Hematopoietic multipotent progenitor cell treated with erythropoietin and hydrocortisone succinate and interleukin-3 and kit ligand, for 4 days (in vitro differentiated cells): ENCODE data around the gene CBX3.
"Not testable (repeated sequence)": the region's sequence is repeated elsewhere in the genome, so short reads cannot be mapped to it uniquely, and the experiment has no call there.

Source experiments
- DNase-seq: peaks from one replicate; pipeline ENCODE4 v3.0.0-alpha.2; 2015

CBX3 gene

DNA sequence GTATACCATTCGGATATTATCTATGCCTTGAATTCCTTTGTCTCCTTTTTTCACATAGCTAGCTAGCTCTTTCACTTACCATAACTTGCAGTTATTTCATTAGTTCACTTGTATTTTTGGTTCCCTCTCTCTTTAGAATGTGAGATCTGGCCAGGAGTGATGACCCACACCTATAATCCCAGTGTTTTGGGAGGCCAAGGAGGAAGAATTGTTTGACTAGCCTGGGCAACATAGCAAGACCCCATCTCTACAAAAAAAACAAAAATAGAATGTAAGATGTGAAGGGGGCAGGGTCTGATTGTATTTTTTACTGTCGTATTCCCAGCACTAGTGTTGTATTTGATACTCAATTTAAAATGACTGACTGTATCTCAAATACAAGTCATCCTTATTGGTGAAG lies 29.9 kb upstream of the CBX3 start:
- no peak for DNase-seq

DNA sequence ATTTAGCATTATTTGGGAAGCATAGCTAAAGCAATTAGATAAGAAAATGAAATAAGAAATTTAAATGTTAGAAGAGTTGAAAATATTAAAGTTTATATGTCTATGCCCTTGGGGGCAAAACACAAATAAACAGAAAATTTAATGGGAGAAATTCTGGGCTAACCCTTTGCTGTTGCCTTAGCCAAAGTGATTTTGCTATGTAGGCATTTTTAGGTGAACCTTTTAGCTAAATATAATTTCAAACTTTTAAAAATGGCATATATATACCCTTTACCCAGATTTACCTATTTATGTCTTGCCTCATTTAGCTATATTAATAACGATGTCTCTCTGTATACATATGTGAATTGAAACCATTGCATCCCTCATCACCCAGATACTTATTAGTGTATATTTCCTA lies 29.5 kb upstream of the CBX3 start:
- DNase-seq = no peak

DNA sequence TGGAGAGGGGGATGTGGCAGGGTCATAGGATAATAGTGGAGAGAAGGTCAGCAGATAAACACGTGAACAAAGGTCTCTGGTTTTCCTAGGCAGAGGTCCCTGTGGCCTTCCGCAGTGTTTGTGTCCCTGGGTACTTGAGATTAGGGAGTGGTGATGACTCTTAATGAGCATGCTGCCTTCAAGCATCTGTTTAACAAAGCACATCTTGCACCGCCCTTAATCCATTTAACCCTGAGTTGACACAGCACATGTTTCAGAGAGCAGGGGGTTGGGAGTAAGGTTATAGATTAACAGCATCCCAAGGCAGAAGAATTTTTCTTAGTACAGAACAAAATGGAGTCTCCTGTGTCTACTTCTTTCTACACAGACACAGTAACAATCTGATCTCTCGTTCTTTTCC lies 25.6 kb upstream of the CBX3 start:
- DNase-seq = not testable (repeated sequence)

DNA sequence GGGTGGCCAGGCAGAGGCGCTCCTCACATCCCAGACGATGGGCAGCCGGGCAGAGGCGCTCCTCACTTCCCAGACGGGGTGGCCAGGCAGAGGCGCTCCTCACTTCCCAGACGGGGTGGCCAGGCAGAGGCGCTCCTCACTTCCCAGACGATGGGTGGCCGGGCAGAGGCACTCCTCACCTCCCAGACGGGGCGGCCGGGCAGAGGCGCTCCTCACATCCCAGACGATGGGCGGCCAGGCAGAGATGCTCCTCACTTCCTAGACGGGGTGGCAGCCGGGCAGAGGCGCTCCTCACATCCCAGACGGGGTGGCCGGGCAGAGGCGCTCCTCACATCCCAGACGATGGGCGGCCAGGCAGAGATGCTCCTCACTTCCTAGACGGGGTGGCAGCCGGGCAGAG lies 24.8 kb upstream of the CBX3 start:
- DNase-seq = not testable (repeated sequence)

DNA sequence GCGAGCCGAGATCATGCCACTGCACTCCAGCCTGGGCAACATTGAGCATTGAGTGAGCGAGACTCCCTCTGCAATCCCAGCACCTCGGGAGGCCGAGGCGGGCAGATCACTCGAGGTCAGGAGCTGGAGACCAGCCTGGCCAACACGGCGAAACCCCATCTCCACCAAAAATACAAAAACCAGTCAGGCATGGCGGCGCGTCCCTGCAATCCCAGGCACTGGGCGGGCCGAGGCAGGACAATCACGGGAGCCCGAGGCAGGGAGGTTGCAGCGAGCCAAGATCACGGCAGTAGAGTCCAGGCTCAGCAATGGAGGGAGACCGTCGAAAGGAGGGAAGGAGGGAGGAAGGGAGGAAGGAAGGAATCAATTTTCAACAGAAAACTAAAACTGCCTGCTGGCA lies 24.3 kb upstream of the CBX3 start:
- DNase-seq = not testable (repeated sequence)

DNA sequence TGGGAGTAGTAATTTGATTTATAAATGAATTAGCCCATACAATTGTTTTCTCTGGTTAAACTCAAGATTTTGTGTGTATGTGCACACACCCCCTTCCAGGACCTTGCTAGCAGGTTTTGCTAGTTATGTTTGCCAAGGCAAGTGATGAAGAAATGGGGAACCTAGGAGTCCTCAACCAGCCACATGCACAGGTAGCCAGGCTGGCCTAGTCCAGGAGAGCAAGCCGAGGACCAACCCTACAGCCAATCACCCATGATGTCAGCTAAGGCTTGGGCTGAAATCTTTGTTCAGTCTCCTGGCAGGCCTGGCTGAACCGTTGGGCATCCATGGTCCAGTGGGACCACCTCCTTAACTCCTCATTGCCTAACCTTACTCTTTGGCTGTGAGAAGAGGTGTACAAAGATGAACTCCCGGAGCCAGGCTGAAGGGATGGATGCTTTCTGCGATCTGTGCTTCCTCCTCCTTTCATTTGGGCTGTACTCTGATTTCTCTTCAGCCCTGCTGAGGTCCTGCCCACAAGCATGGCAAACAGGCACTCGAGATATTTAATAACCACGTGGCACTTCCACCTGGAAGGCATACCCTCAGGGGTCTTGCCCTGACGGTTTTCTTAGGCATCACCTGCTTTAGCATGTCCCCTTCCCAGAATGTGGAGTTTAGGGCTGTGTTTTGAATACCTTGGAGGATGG lies 23.1 kb upstream of the CBX3 start:
- DNase-seq = no peak

DNA sequence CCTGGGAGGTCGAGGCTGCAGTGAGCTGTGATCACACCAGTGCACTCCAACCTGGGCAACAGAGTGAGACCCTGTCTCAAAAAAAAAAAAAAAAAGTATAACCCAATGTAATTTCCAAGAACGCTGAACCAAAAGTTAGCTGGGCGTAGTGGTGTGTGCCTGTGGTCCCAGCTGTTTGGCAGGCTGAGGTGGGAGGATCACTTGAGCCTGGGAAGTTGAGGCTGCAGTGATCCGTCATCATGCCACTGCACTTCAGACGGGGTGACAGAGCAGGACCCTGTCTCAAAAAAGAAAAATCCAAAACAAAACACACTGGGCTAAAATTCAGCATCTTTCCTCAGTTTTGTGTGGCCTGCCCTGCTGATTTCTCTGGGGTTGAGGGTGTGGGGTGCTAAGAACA lies 22.1 kb upstream of the CBX3 start:
- DNase-seq = no peak

DNA sequence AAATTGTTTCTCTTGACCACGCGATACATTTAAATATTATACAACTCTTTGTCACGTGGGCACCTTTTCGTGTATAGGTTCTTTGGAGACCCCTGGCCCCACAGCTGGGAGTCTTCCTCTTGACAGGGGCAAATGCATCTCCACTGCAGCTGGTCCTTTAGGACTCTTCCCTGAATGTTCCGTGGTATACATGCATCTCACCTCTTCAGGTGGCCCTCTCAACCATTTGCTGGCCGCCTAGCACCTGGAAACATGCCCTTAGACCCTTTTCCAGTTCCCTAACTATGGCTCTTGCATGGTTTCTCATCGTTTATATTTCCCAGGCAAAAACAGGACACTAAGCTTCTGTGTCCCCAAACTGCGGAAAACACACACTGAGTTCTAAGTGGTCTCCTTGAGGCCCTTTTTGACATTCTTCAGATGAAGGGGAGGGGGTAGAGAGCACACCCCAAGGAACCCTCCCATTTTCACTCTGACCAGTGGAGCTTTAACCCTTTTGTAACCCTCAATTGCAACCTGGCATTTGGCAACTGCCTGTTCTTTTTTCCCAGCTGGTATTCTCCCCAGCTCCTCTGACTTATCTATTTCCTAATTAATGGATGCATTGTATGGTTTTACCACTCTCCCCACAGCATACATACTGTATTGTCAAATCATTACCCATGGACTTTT lies 21.6 kb upstream of the CBX3 start:
- DNase-seq = no peak

DNA sequence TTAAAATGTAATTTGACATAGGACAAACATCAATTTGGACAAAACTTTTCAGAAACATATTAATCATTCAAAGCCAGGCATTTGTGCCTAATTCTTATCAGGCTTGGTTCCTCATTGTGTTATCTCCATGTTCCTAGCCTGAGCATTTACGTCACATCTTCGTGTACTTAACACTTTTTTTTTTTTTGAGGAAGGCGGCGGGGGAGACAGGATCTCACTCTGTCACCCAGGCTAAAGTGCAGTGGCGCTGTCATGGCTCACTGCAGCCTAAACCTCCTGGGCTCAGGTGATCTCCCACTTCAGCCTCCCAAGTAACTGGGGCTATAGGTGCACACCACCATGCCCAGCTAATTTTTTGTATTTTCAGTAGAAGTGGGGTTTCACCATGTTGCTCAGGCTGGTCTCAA lies 20.8 kb upstream of the CBX3 start:
- DNase-seq = peak; percentile 92

DNA sequence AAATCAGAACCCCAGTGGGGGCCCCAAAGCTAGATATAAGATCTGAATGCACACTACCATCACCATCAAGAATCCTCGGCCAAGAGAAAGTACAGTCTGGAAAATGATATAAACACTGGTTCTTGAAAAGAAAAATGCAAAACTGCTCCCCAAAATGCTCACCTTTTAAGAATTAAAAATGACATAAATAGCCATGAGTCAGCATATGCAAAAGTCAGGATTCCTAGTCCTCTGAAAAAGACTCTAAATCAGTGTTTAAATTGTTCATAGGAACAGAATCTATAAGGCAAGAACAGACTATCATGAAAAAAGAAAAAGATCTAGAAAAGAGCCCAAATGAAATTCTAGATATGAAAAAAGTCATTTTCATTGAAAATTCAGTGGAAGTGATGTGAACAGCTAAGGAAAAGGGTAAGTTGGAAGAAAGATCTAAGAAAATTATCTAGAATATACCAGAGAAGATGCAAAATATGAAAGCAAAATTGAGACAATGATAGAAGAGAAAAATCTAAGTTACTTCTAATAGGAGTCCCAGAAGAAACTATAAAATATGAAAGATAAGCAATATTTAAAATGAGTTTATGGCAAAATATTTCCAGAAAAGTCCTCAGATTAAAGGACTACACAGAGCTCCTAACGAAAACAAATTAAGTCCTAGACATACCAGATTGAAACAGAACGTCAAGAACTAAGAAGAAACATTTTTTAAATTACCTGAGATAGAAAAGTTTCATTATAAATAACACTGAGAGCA lies 19.9 kb upstream of the CBX3 start:
- no peak for DNase-seq

DNA sequence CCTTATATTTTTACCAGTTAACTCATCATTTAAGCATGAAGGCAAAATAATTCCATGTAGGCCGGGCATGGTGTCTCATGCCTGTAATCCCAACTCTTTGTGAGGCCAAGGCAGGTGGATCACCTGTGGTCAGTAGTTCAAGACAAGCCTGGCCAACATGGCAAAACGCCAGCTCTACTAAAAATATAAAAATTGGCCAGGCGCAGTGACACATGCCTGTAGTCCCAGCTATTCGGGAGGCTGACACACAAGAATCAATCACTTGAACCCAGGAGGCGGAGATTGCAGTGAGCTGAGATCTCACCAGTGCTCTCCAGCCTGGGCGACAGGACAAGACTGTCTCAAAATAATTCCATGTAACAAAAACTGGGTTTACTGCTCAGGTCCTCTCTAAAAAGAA lies 19.3 kb upstream of the CBX3 start:
- DNase-seq = no peak

DNA sequence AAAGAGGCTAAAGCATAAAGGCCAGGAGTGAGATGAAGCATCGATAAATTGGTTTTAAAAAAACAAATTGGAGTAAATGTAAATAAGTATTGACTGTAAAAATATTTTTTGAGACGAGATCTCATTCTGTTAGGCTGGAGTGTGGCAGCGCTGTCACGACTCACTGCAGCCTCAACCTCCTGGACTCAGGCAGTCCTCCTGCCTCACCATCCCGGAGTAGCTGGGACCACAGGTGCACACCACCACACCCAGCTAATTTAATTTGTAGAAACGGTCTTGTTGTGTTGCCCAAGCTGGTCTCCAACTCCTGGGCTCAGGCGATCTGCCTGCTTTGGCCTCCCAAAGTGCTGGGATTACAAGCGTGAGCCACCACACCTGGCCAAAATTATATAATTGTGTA lies 18.8 kb upstream of the CBX3 start:
- DNase-seq = no peak

DNA sequence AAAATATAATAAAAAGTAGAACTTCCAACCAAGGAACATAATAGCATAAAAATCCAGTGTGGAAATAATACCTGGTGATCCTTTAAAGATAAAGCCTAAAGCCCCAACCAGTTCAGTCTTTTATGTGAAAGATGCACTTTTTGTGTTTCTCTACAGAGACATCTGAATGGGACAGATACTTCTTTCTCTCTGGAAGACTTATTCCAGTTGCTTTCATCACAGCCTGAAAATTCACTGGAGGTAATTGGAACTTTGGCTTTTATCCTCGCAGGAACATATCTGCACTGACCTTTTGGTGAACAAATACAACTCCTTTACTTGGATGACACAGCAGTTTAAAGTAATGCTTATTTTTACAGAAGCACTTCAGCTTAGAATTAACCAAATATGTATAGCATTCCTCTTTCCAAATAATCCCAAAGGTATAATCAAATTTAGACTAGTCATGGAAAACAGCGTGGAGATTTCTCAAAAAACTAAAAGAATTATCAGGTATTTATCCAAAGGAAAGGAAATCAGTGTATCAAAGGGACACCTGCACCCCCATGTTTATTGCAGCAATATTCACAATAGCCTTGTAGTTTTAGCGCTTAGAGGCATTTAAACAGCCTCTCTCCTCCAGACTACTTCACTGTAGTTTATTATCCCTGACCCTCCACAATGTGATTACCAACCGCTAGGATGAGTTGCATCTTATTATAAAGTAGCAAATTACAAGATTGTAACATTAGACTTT lies 17.8 kb upstream of the CBX3 start:
- no peak for DNase-seq

DNA sequence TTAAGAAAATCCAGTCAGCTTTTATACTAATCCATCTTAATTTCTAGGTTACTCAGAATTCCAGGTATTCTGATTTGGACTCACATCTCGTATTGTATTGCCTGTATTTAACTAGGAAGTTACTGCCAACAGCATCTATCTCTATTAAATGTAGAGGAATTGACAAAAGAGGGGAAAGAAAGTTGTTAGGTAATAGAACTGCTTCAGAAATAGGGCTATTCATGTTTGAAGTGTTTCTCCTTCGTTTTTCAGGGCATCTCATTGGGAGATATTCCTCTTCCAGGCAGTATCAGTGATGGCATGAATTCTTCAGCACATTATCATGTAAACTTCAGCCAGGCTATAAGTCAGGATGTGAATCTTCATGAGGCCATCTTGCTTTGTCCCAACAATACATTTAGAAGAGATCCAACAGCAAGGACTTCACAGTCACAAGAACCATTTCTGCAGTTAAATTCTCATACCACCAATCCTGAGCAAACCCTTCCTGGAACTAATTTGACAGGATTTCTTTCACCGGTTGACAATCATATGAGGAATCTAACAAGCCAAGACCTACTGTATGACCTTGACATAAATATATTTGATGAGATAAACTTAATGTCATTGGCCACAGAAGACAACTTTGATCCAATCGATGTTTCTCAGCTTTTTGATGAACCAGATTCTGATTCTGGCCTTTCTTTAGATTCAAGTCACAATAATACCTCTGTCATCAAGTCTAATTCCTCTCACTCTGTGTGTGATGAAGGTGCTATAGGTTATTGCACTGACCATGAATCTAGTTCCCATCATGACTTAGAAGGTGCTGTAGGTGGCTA lies 17.1 kb upstream of the CBX3 start:
- not testable (repeated sequence) for DNase-seq

DNA sequence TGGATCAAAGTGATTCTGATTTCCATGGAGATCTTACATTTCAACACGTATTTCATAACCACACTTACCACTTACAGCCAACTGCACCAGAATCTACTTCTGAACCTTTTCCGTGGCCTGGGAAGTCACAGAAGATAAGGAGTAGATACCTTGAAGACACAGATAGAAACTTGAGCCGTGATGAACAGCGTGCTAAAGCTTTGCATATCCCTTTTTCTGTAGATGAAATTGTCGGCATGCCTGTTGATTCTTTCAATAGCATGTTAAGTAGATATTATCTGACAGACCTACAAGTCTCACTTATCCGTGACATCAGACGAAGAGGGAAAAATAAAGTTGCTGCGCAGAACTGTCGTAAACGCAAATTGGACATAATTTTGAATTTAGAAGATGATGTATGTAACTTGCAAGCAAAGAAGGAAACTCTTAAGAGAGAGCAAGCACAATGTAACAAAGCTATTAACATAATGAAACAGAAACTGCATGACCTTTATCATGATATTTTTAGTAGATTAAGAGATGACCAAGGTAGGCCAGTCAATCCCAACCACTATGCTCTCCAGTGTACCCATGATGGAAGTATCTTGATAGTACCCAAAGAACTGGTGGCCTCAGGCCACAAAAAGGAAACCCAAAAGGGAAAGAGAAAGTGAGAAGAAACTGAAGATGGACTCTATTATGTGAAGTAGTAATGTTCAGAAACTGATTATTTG lies 16.3 kb upstream of the CBX3 start:
- peak; percentile 48 for DNase-seq

DNA sequence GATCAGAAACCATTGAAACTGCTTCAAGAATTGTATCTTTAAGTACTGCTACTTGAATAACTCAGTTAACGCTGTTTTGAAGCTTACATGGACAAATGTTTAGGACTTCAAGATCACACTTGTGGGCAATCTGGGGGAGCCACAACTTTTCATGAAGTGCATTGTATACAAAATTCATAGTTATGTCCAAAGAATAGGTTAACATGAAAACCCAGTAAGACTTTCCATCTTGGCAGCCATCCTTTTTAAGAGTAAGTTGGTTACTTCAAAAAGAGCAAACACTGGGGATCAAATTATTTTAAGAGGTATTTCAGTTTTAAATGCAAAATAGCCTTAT lies 15.7 kb upstream of the CBX3 start:
- no peak for DNase-seq

DNA sequence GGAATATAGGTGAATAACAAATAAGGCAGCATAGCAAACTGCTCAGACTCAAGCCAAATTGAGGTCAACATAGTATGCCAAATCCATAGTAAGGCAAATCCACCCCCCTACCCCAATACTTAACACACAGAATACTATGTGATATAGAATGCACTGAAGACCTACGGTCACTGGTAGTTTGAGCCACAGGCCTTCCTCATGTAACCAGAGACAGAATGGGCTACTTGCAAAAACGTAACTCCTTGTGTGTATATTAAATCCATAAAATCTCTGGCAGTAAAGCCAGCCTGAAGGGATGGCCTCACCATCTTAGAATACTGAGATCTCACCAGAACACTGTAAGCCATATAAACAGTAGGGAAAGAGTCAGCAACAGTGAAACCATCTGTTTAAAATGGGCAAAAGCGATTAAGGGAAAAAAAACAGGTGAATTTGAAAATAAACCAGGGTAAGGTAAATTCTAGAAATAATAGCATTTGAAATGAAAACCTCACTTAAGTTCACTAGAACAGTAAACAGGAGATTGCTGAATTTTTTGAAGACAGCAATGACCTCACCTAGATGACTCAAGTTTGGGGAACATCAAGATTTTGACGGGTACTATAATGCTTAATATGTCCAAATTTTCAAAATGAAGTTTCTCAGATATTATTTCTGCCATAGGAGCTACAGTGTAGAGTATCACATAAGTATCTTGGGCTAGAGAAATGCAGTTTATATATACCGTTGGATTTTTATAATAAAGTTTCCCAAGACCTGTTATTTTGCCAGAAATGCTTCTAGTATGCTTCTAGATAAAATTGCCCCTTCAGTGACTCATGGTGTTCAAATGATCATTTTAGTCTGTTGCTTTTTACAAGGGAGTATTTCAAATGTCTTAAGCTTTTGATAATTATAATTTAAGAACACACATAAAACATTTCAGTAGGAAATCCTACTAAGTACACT lies 14.9 kb upstream of the CBX3 start:
- no peak for DNase-seq

DNA sequence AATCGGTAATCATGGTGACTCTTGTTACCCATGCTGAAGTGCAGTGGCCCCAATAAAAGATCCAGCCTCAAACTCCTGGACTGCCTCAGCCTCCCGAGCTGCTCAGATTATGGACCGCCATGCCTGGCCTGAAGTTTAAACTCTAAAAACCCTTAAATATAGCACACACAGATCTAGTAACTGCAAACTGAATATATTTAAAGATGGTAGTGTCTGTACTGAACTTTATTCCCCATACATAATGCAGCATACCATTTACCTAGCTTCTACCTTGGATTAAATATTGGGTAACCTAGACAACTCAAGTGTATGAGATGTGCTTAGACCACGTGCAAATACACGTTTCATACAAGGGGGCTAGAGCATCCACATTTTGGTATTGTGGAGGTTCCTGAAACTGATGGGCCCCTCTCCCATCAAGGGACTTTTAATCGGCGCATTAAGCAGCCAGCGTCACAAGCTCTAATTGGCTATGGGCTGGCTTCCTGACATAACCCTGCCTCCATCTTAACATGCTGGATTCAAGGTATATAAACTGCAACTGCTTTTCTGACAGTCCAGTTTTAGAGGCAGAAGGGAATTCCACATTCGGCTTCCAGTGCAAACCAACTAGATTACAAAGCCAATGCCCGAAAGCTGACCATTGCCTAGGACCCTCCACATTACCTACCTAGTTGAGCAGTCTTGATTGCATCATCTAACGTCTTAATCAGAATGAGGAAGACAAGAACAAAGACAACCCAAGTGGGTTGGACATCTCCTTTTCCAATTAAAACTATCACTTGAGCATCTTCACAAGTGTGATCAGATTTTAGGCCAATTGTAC lies 14.0 kb upstream of the CBX3 start:
- peak; percentile 68 for DNase-seq

DNA sequence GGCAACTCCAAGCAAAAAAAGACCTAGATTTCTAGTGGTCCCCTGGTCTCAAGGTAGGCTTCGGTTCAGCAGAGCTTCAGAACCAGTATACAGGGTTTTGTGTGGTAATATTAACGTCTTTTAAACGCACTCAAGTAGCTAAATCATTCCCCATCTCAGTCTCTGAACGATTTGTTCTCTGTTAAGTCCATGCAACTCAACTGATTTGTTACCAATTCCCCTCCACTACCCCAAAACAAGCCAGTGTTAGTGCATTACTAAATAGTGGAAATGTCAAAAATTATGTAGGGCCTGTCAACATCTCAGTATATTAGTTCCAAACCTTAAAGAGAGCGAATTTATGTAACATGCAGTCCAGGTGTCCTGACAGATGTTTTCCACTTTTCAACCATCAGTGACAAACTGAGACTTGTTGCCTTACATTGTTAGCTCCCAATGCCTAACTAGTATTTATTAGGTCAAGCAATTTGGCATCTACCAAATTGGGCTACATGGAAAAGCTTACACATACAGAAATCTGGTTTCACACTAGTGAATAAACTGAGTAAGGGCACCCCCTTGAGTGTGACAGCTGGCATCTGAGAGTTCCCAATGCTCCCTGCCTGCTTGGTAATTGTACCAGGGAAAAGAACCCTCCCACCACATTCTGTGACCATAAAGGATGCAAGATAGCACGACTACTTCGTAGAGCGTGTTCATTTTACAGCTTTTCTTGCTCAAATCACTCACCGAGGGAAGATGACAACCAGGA lies 13.2 kb upstream of the CBX3 start:
- DNase-seq = peak; percentile 42
